HG02852 (cell line): ENCODE results near the gene SLC17A5.
A peak's percentile ranks its signal among the peaks of the same experiment; 100 is the strongest.
"Not testable (repeated sequence)": the region's sequence is repeated elsewhere in the genome, so short reads cannot be mapped to it uniquely, and the experiment has no call there.

ENCODE experiments used
- ATAC-seq: cut with Tn5 transposase; IDR thresholded peaks from one replicate; pipeline ENCODE4 v1.9.1; 2021; ENCODE audit warnings: mild to moderate bottlenecking, moderate library complexity; ENCODE audit not compliant: unreplicated experiment

The SLC17A5 gene

DNA sequence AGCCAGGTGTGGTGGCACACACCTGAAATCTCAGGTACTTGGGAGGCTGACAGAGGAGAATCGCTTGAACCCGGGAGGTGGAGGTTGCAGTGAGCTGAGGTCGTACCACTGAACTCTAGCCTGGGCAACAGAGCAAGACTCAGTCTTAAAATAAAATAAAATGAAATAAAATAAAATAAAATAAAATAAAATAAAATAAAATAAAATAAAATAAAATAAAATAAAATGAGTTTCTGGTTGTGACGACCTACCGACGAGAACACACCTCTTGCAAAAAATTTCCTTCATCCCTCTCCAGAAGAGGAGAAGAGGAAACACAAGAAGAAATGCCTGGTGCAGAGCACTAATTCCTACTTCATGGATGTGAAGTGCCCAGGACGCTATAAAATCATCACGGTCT lies 35.7 kb downstream of the SLC17A5 start:
- not testable (repeated sequence) for ATAC-seq

DNA sequence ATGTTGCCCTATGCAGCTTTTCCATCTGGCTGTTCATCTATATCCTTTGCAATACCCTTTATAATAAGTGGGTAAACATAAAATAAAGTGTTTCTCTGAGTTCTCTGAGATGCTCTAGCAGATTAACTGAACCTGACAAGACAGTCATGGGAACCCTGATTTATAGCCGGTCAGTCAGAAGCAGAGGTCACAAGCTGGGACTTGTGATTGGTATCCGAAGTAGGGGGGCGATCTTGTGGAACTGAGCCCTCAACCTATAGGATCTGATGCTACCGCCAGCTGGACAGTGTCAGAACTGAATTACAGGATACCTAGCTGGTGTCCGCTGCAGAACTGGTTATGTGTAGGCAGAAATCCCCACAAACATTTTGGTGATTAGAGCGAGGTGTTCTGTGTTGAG lies 39.0 kb downstream of the SLC17A5 start:
- ATAC-seq = no peak

DNA sequence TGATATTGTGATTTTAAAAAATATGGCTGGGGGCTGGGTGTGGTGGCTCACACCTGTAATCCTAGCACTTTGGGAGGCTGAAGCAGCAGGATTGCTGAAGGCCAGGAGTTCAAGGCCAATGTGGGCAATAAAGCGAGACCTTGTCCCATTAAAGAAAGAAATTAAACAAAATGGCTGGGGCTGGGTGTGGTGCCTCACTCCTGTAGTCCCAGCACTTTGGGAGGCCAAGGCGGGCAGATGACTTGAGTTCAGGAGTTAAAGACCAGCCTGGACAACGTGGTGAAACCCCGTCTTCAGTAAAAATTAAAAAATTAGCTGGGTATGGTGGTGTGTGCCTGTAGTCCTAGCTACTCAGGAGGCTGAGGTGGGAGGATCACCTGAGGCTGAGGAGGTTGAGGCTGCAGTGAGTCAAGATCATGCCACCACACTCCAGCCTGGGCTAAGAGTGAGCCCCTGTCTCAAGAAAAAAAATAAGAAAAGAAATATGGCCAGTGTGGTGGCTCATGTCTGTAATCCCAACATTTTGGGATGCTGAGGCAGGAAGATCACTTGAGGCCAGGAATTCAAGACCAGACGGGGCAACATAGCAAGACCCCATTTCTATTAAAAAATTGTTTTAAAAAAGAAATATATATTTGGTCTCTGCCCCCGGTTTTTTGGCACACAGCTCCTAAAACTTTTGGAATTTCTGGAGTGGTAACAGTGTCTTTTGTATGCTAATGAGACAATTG lies 39.8 kb downstream of the SLC17A5 start:
- no peak for ATAC-seq

GRCh38 chr6:73612611-73613010 lies 41.2 kb downstream of the SLC17A5 start:
- no peak for ATAC-seq

DNA sequence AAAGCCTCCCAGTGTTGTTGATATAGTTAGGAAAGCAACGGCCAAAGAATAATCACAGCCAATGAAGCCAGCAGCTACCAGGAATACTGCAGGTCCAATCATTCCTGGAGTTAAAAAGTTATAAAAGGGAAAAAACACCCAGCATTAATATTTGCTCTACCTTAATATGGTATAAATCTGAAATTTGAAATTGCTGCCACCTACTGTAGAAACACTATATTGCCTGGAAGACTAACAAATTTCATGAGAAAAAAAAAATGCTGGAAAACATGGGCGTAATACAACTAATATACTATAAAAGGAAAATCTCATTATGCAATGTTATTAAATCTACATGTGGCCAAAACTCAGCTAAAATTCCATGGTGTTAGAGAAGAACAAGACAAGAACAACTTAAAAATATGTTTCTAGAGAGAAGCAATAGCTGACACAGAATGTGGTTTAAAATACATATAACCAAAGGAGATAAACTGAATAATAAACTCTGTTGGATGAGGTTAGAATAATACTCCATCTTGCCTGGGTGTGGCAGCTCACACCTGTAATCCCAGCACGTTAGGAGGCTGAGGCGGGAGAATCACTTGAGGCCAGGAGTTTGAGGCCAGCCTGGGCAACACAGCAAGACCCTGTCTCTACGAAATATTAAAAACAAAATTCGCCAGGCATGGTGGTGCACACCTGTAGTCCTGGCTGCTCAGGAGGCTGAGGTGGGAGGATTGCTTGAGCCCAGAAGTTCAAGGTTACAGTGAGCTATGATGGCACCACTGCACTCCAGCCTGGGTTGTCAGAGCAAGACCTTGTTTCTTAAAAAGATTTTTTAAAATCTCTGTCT lies 43.1 kb downstream of the SLC17A5 start:
- no peak for ATAC-seq

GRCh38 chr6:73608761-73609160 lies 45.0 kb downstream of the SLC17A5 start:
- no peak for ATAC-seq

- no peak for ATAC-seq
Measured at GRCh38 chr6:73606428-73606827, 47.4 kb downstream of the SLC17A5 start.

- no peak for ATAC-seq
Measured at GRCh38 chr6:73604461-73604860, 49.3 kb downstream of the SLC17A5 start.

GRCh38 chr6:73604020-73604419 lies 49.8 kb downstream of the SLC17A5 start:
- ATAC-seq = no peak

GRCh38 chr6:73586416-73586974 lies 67.3 kb downstream of the SLC17A5 start:
- no peak for ATAC-seq

DNA sequence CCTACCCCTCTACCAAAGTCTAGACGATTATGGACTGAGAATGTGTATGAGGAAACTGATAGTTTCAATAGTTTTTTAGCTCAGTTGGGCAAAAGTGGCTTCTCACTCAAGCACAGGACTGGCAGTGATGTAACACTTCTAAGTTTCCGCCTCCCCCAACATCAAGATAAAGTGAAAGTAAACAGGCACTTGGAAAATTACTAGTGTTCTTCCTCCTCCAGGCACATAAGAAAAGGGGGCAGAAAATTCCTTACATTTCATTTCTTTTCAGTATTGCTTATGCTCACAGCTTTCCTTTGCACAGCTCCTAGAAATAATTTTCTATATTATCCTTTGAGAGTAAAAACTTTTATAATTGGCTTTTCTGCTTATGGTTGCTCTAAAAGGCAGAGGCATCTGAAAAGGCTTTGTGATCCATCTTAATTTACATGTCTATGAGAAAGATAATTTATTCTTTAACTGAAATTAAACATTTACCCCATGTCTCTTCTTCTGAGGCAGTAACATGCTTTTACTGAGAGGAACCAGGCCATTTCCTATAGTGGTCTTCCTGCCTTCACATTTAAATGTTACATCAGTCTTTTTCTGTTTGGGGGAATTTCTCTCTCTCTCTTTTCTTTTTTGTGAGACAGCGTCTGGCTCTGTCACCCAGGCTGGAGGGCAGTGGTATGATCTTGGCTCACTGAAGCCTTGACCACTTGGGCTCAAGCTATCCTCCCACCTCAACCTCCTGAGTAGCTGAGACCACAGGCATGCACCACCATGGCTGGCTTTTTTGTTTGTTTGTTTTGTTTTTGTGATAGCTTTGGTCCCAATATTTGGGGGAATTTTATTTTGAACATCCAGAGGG lies 68.0 kb downstream of the SLC17A5 start:
- ATAC-seq = peak; percentile 79

DNA sequence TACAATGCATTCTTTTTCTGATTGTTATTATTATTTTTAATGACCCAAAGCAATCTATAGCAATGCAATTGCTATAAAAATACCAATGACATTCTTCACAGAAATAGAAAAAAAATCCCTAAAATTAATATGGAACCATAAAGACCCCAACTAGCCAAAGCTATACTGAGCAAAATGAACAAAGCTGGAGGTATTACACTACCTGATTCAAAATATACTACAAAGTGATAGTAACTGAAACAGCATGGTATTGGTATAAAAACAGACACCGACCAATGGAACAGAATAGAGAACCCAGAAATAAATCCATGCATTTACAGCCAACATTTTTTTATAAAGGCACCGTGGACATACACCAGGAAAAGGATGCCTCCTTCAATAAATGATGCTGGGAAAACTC lies 72.5 kb downstream of the SLC17A5 start:
- no peak for ATAC-seq

GRCh38 chr6:73580247-73581149 lies 73.3 kb downstream of the SLC17A5 start:
- peak; percentile 78 for ATAC-seq

- ATAC-seq = peak; percentile 15
Measured at GRCh38 chr6:73579851-73580246, 73.9 kb downstream of the SLC17A5 start.

GRCh38 chr6:73579389-73579788 lies 74.4 kb downstream of the SLC17A5 start:
- no peak for ATAC-seq

- no peak for ATAC-seq
Measured at GRCh38 chr6:73577676-73578075, 76.1 kb downstream of the SLC17A5 start.

GRCh38 chr6:73572531-73572930 lies 81.3 kb downstream of the SLC17A5 start:
- ATAC-seq = not testable (repeated sequence)

- not testable (repeated sequence) for ATAC-seq
Measured at GRCh38 chr6:73571218-73572181, 82.3 kb downstream of the SLC17A5 start.

- no peak for ATAC-seq
Measured at GRCh38 chr6:73569121-73569520, 84.7 kb downstream of the SLC17A5 start.
